Neural cell (in vitro differentiated cells): ENCODE results near the gene LRMDA. TPM values are rescaled to one million over a fixed set of nuclear protein-coding genes. Genes with fewer than 3 reads are reported as not detected.

Experiments used
- H2AFZ ChIP-seq: fragments of 200-600, 300-800 bp; sonication (generic), shearing (Covaris generic); 2 replicates; pipeline ENCODE4 v1.6.0; 2014; ENCODE audit warnings: low read depth, mild to moderate bottlenecking, antibody characterized with exemption, low read length, moderate library complexity
- H3F3A ChIP-seq: fragments of 200-600 bp; shearing (Covaris generic); 2 replicates; pipeline ENCODE4 v1.6.1; 2016; ENCODE audit warnings: mild to moderate bottlenecking, moderate library complexity, mixed read lengths, antibody characterized with exemption, low read length; ENCODE audit not compliant: insufficient read depth, poor library complexity, severe bottlenecking
- H3K27ac ChIP-seq: fragments of 200-600, 300-800 bp; sonication (generic), shearing (Covaris generic); 2 replicates; pipeline ENCODE4 v1.5.1; 2014; ENCODE audit warnings: mild to moderate bottlenecking, low read length, moderate library complexity
- H3K27me3 ChIP-seq: fragments of 300-800, 200-600 bp; sonication (generic), shearing (Covaris generic); 2 replicates; pipeline ENCODE4 v1.6.0; 2014; ENCODE audit warnings: mild to moderate bottlenecking, low read depth, low read length, moderate library complexity; ENCODE audit not compliant: insufficient read depth
- H3K36me3 ChIP-seq: fragments of 300-800, 200-600 bp; sonication (generic), shearing (Covaris generic); 2 replicates; pipeline ENCODE4 v1.5.1; 2014; ENCODE audit warnings: mild to moderate bottlenecking, antibody characterized with exemption, low read length, moderate library complexity; ENCODE audit not compliant: insufficient read depth
- H3K4me2 ChIP-seq: fragments of 300-800, 200-600 bp; sonication (generic), shearing (Covaris generic); 2 replicates; pipeline ENCODE4 v1.6.0; 2014; ENCODE audit warnings: mild to moderate bottlenecking, low read length
- H3K4me3 ChIP-seq: fragments of 300-800, 200-600 bp; sonication (generic), shearing (Covaris generic); 2 replicates; pipeline ENCODE4 v1.5.1; 2014; ENCODE audit warnings: mild to moderate bottlenecking, low read length, moderate library complexity
- H3K79me2 ChIP-seq: fragments of 200-600 bp; shearing (Covaris generic); replicated peaks from 2 replicates; pipeline ENCODE4 v1.6.0; 2014; ENCODE audit warnings: mild to moderate bottlenecking, low read length, moderate library complexity; ENCODE audit not compliant: insufficient read depth
- H3K9ac ChIP-seq: fragments of 300-800, 200-600 bp; sonication (generic), shearing (Covaris generic); 2 replicates; pipeline ENCODE4 v1.6.1; 2016; ENCODE audit warnings: mild to moderate bottlenecking, low read length, mixed read lengths
- H3K9me2 ChIP-seq: fragments of 200-600 bp; shearing (Covaris generic); 2 replicates; pipeline ENCODE4 v1.6.1; 2016; ENCODE audit warnings: mild to moderate bottlenecking, low read length, mixed read lengths; ENCODE audit not compliant: insufficient read depth
- H3K9me3 ChIP-seq: fragments of 200-600, 300-800 bp; sonication (generic), shearing (Covaris generic); 2 replicates; pipeline ENCODE4 v1.6.1; 2016; ENCODE audit warnings: mild to moderate bottlenecking, mixed run types, low read length, moderate library complexity, mixed read lengths
- H4K20me1 ChIP-seq: fragments of 200-600 bp; shearing (Covaris generic); 2 replicates; pipeline ENCODE4 v1.6.1; 2016; ENCODE audit warnings: mild to moderate bottlenecking, mixed run types; ENCODE audit not compliant: insufficient read depth
- CTCF ChIP-seq: fragments of 450-650 bp; IDR thresholded peaks from 2 replicates; pipeline ENCODE4 v1.5.1; 2014; ENCODE audit warnings: antibody characterized with exemption, mild to moderate bottlenecking, moderate library complexity; ENCODE audit not compliant: poor library complexity, severe bottlenecking
- EP300 ChIP-seq: fragments of 450-650 bp; conservative IDR thresholded peaks from 2 replicates; pipeline ENCODE4 v1.6.1; 2014; ENCODE audit warnings: antibody characterized with exemption, mild to moderate bottlenecking, moderate library complexity; ENCODE audit not compliant: poor library complexity, severe bottlenecking
- EZH2 ChIP-seq: fragments of 200-600, 300-800 bp; shearing (Covaris generic), sonication (generic); IDR thresholded peaks from 2 replicates; pipeline ENCODE4 v1.6.1; 2014; ENCODE audit warnings: antibody characterized with exemption, low read length, borderline replicate concordance, mild to moderate bottlenecking; ENCODE audit not compliant: insufficient read depth, poor library complexity, severe bottlenecking
- MXI1 ChIP-seq: fragments of 450-650 bp; conservative IDR thresholded peaks from 2 replicates; pipeline ENCODE4 v1.6.1; 2014; ENCODE audit warnings: antibody characterized with exemption, mild to moderate bottlenecking; ENCODE audit not compliant: poor library complexity, severe bottlenecking
- POLR2AphosphoS5 ChIP-seq: IDR thresholded peaks from 2 replicates; pipeline ENCODE4 v1.6.1; 2012
- RAD21 ChIP-seq: fragments of 450-650 bp; conservative IDR thresholded peaks from 2 replicates; pipeline ENCODE4 v1.6.1; 2014; ENCODE audit warnings: antibody characterized with exemption, mild to moderate bottlenecking, moderate library complexity
- REST ChIP-seq: IDR thresholded peaks from 2 replicates; pipeline ENCODE4 v1.6.1; 2012; ENCODE audit warnings: borderline replicate concordance
- SMC3 ChIP-seq: fragments of 450-650 bp; conservative IDR thresholded peaks from 2 replicates; pipeline ENCODE4 v1.6.1; 2014; ENCODE audit warnings: antibody characterized with exemption, mild to moderate bottlenecking, moderate library complexity; ENCODE audit not compliant: poor library complexity
- TAF1 ChIP-seq: IDR thresholded peaks from 2 replicates; pipeline ENCODE4 v1.6.1; 2012; ENCODE audit warnings: low read depth
- polyA plus RNA-seq: library from polyadenylated mRNA; depleted of rRNA; stranded (reverse); fragments of >200 nt; gene quantifications from 2 replicates; pipeline ENCODE4 v1.2.3, GENCODE V29; 2014

Gene LRMDA
- polyA plus RNA-seq, 1 donor from 2014 or later = 5.6 TPM

- Histone ChIP-seq H3K4me2 (peak overlapping the region; percentile 3), H3K27ac (no peak overlapping the region), H3K9ac (no peak overlapping the region), H3K36me3 (no peaks in the 10 kb centered on the region), H3K9me2 (no peaks in the 10 kb centered on the region), H3K9me3 (no peaks in the 10 kb centered on the region), H3F3A (peaks cover 6% of the 10 kb centered on the region), H2AFZ (no peak overlapping the region), H3K4me3 (no peak overlapping the region), H4K20me1 (no peaks in the 10 kb centered on the region), H3K27me3 (peaks cover 24% of the 10 kb centered on the region), H3K79me2 (no peaks in the 10 kb centered on the region)
- TF ChIP-seq EZH2 = no peak
- no peak for TF ChIP-seq TAF1
- TF ChIP-seq MXI1 = no peak
- TF ChIP-seq REST = peak; percentile 29
- TF ChIP-seq RAD21 = peak; percentile 31
- peak; percentile 37 for TF ChIP-seq SMC3
- TF ChIP-seq CTCF = no peak
- TF ChIP-seq POLR2AphosphoS5 = peak; percentile 98
- TF ChIP-seq EP300 = peak; percentile 100
These were observed 166.5 kb downstream of the LRMDA start for GRCh38 chr10:75597773-75598440.

GRCh38 chr10:75598998-75599397, 167.6 kb downstream of the LRMDA start:
- Histone ChIP-seq H4K20me1 (no peaks in the 10 kb centered on the region), H3F3A (no peaks in the 10 kb centered on the region), H3K9me3 (no peaks in the 10 kb centered on the region), H3K79me2 (no peaks in the 10 kb centered on the region), H3K4me2 (peak overlapping the region; percentile 16), H3K27ac (no peak overlapping the region), H2AFZ (no peak overlapping the region), H3K27me3 (peaks cover 35% of the 10 kb centered on the region), H3K9ac (no peak overlapping the region), H3K9me2 (no peaks in the 10 kb centered on the region), H3K4me3 (no peak overlapping the region), H3K36me3 (no peaks in the 10 kb centered on the region)
- TF ChIP-seq POLR2AphosphoS5 (peak; percentile 62), EZH2 (no peak), SMC3 (no peak), EP300 (peak; percentile 53)
